Raji (cell line): ENCODE measurements around the gene GPR15LG.

ENCODE experiments used
- POLR2A ChIP-seq: IDR thresholded peaks from 2 replicates; pipeline ENCODE4 v1.6.1; 2011; ENCODE audit warnings: low read depth, low read length, control low read depth; ENCODE audit not compliant: insufficient read depth

Gene GPR15LG

GRCh38 chr10:84188815-84189214, 15.2 kb downstream of the GPR15LG start:
- no peak for TF ChIP-seq POLR2A

- TF ChIP-seq POLR2A = no peak
Observed at GRCh38 chr10:84190621-84191020, 17.0 kb downstream of the GPR15LG start.

- no peak for TF ChIP-seq POLR2A
Observed at GRCh38 chr10:84191106-84191505, 17.5 kb downstream of the GPR15LG start.

GRCh38 chr10:84193327-84193726, 19.7 kb downstream of the GPR15LG start:
- no peak for TF ChIP-seq POLR2A

GRCh38 chr10:84193846-84194423, 20.3 kb downstream of the GPR15LG start:
- TF ChIP-seq POLR2A = no peak

GRCh38 chr10:84194424-84195043, 20.9 kb downstream of the GPR15LG start, which contains the start of gene CDHR1:
TSS of gene CDHR1 (plus strand) at chr10:84194537. CDS start at chr10:84194761, 224 bp downstream.
- TF ChIP-seq POLR2A = no peak

GRCh38 chr10:84195044-84195830, 21.6 kb downstream of the GPR15LG start:
- no peak for TF ChIP-seq POLR2A

GRCh38 chr10:84196083-84196482, 22.5 kb downstream of the GPR15LG start:
- TF ChIP-seq POLR2A = no peak

- no peak for TF ChIP-seq POLR2A
Observed at GRCh38 chr10:84196941-84197340, 23.3 kb downstream of the GPR15LG start.

- no peak for TF ChIP-seq POLR2A
Observed at GRCh38 chr10:84197643-84198042, 24.0 kb downstream of the GPR15LG start.

GRCh38 chr10:84198206-84198915, 24.8 kb downstream of the GPR15LG start:
- no peak for TF ChIP-seq POLR2A

- TF ChIP-seq POLR2A = no peak
Observed at GRCh38 chr10:84200537-84201243, 27.1 kb downstream of the GPR15LG start.

GRCh38 chr10:84201244-84201606, 27.6 kb downstream of the GPR15LG start:
- TF ChIP-seq POLR2A = no peak

GRCh38 chr10:84201682-84202081, 28.1 kb downstream of the GPR15LG start:
- TF ChIP-seq POLR2A = no peak

- TF ChIP-seq POLR2A = no peak
Observed at GRCh38 chr10:84202349-84202748, 28.7 kb downstream of the GPR15LG start.

GRCh38 chr10:84204122-84204521, 30.5 kb downstream of the GPR15LG start:
- no peak for TF ChIP-seq POLR2A

GRCh38 chr10:84204610-84205009, 31.0 kb downstream of the GPR15LG start:
- TF ChIP-seq POLR2A = no peak
